Right lobe of liver (tissue), 4 donors: Measurements from ENCODE around the gene NAA20.

Source experiments
- POLR2A ChIP-seq: fragments of 450-650 bp; IDR thresholded peaks from one replicate; pipeline ENCODE4 v1.6.1; 2017; ENCODE audit warnings: antibody characterized with exemption, mild to moderate bottlenecking
- TF ChIP-seq, protein P1 (sequence below), 4 donors: fragments of 200-600 bp in 3 of 4; fragments of 450-650 bp in 1 of 4; IDR thresholded peaks; one replicate each; pipeline versions ENCODE4 v1.5.1 to v1.8.0; 2016 to 2022; ENCODE audit warnings: antibody characterized with exemption in 4 of 4, mild to moderate bottlenecking in 2 of 4
- donor health status: DM: no; HTN: no; CAD: no.
- donor health status: DM: no; HTN: no; CAD: no.
- donor health status: DM: no; HTN: yes; CAD: no.

DNA sequence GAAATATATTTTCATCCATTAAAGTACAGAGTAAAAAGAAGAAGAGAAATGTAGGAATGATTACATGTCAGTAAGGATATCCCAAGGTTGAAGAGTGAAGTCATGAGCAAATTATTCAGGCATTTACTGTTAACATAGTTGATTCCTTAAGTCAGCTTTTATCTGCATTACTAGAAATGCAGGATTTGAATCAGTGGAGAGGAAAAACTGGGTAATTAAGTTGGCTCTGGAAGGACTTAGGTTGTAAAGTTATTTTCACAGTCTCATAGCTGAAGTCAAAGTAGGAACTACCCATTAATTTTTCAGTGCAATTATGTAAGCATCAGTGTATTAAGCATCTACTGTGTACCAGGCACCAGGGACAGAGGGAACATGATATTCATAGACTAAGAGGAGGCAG, 7.8 kb downstream of the NAA20 start:
- TF ChIP-seq, protein P1, sequence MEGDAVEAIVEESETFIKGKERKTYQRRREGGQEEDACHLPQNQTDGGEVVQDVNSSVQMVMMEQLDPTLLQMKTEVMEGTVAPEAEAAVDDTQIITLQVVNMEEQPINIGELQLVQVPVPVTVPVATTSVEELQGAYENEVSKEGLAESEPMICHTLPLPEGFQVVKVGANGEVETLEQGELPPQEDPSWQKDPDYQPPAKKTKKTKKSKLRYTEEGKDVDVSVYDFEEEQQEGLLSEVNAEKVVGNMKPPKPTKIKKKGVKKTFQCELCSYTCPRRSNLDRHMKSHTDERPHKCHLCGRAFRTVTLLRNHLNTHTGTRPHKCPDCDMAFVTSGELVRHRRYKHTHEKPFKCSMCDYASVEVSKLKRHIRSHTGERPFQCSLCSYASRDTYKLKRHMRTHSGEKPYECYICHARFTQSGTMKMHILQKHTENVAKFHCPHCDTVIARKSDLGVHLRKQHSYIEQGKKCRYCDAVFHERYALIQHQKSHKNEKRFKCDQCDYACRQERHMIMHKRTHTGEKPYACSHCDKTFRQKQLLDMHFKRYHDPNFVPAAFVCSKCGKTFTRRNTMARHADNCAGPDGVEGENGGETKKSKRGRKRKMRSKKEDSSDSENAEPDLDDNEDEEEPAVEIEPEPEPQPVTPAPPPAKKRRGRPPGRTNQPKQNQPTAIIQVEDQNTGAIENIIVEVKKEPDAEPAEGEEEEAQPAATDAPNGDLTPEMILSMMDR (IDR thresholded peaks at IDR 0.05) = no peak
- TF ChIP-seq POLR2A = no peak
